NCI-H82 (cell line): Measurements from ENCODE around the gene RTN1.

ENCODE experiments used
- DNase-seq: peaks from one replicate; lab custom pipeline; 2025; lab: John Stamatoyannopoulos, UW

The RTN1 gene

GRCh38 chr14:59870277-59871165 lies at the start of gene RTN1:
Gene RTN1 (minus strand): TSS chr14:59870776. CDS start chr14:59870630, 146 bp downstream.
- DNase-seq: peak; percentile 100

GRCh38 chr14:59920378-59920683 lies 49.8 kb upstream of the RTN1 start:
- no peak for DNase-seq

GRCh38 chr14:59919570-59920377 lies 49.2 kb upstream of the RTN1 start, which contains the start of gene LRRC9:
Gene LRRC9 (plus strand): TSS chr14:59920144.
- peak; percentile 100 for DNase-seq

GRCh38 chr14:59918824-59919569 lies 48.4 kb upstream of the RTN1 start:
- DNase-seq: peak; percentile 93

- no peak for DNase-seq
Measured at GRCh38 chr14:59913187-59913586, 42.6 kb upstream of the RTN1 start.

- DNase-seq: no peak
Measured at GRCh38 chr14:59912443-59912842, 41.9 kb upstream of the RTN1 start.

GRCh38 chr14:59905188-59905587 lies 34.6 kb upstream of the RTN1 start:
- no peak for DNase-seq

GRCh38 chr14:59904184-59904583 lies 33.6 kb upstream of the RTN1 start:
- DNase-seq: no peak

GRCh38 chr14:59900556-59900955 lies 30.0 kb upstream of the RTN1 start:
- DNase-seq: no peak

GRCh38 chr14:59897757-59898383 lies 27.3 kb upstream of the RTN1 start:
- peak; percentile 99 for DNase-seq

GRCh38 chr14:59895721-59896120 lies 25.1 kb upstream of the RTN1 start:
- DNase-seq: no peak

- DNase-seq: no peak
Measured at GRCh38 chr14:59890676-59891075, 20.1 kb upstream of the RTN1 start.

GRCh38 chr14:59882957-59883356 lies 12.4 kb upstream of the RTN1 start:
- peak; percentile 89 for DNase-seq

- no peak for DNase-seq
Measured at GRCh38 chr14:59871166-59871495, 555 bp upstream of the RTN1 start.

- DNase-seq: peak; percentile 85
Measured at GRCh38 chr14:59869381-59870255, 958 bp downstream of the RTN1 start.

GRCh38 chr14:59868021-59868420 lies 2.6 kb downstream of the RTN1 start:
- no peak for DNase-seq

GRCh38 chr14:59863806-59864525 lies 6.6 kb downstream of the RTN1 start:
- no peak for DNase-seq

- no peak for DNase-seq
Measured at GRCh38 chr14:59857328-59857727, 13.2 kb downstream of the RTN1 start.

GRCh38 chr14:59852350-59852749 lies 18.2 kb downstream of the RTN1 start:
- DNase-seq: peak; percentile 88

GRCh38 chr14:59850458-59850857 lies 20.1 kb downstream of the RTN1 start:
- DNase-seq: no peak
